DND-41 (cell line): ENCODE results near the gene TEC.

Experiments
- ATAC-seq: fragments of 200-7000 bp; cut with Tn5 transposase; 3 replicates; pipeline ENCODE4 v1.9.1; 2021; ENCODE audit warnings: low read depth; ENCODE audit not compliant: insufficient read depth
- DNase-seq: peaks from one replicate; pipeline ENCODE4 v3.0.0-alpha.2; 2020
- H2AFZ ChIP-seq: 2 replicates; pipeline ENCODE4 v1.6.0; 2012; ENCODE audit warnings: low read depth, low read length
- H3K27ac ChIP-seq: 2 replicates; pipeline ENCODE4 v1.5.1; 2012; ENCODE audit warnings: low read length, inconsistent platforms
- H3K27me3 ChIP-seq: fragments of 200-600 bp; sonication (generic); 2 replicates; pipeline ENCODE4 v1.6.0; 2012; ENCODE audit warnings: low read length, mild to moderate bottlenecking, inconsistent platforms; ENCODE audit not compliant: insufficient read depth, poor library complexity
- H3K36me3 ChIP-seq: 2 replicates; pipeline ENCODE4 v1.5.1; 2012; ENCODE audit warnings: low read length, inconsistent platforms; ENCODE audit not compliant: insufficient read depth
- H3K4me1 ChIP-seq: 2 replicates; pipeline ENCODE4 v1.5.1; 2012; ENCODE audit warnings: mild to moderate bottlenecking, low read length; ENCODE audit not compliant: insufficient read depth
- H3K4me2 ChIP-seq: 2 replicates; pipeline ENCODE4 v1.6.0; 2012; ENCODE audit warnings: mild to moderate bottlenecking, moderate library complexity, low read length, inconsistent platforms; ENCODE audit not compliant: insufficient read depth
- H3K4me3 ChIP-seq, 2 experiments: fragments of 200-600 bp in 1 of 2; shearing (Covaris generic) in 1 of 2; 2 replicates each; pipeline ENCODE4 v1.5.1; 2012 to 2016; ENCODE audit warnings: inconsistent platforms in 2 of 2, low read length in 2 of 2, mild to moderate bottlenecking in 2 of 2, low read depth in 1 of 2, moderate library complexity in 1 of 2
- H3K79me2 ChIP-seq: 2 replicates; pipeline ENCODE4 v1.6.0; 2012; ENCODE audit warnings: low read length, inconsistent platforms; ENCODE audit not compliant: insufficient read depth
- H3K9ac ChIP-seq: 2 replicates; pipeline ENCODE4 v1.6.0; 2012; ENCODE audit warnings: low read depth, mild to moderate bottlenecking, inconsistent platforms, low read length, moderate library complexity
- H3K9me3 ChIP-seq: 2 replicates; pipeline ENCODE4 v1.5.1; 2012; ENCODE audit warnings: low read length, moderate library complexity, mild to moderate bottlenecking, inconsistent platforms; ENCODE audit not compliant: insufficient read depth, severe bottlenecking
- H4K20me1 ChIP-seq: 2 replicates; pipeline ENCODE4 v1.6.0; 2012; ENCODE audit warnings: low read length; ENCODE audit not compliant: insufficient read depth
- EZH2 ChIP-seq: IDR thresholded peaks from 3 replicates; pipeline ENCODE4 v1.6.1; 2012; ENCODE audit warnings: borderline replicate concordance, low read depth, mild to moderate bottlenecking, moderate library complexity, low read length, inconsistent platforms; ENCODE audit not compliant: severe bottlenecking
- TF ChIP-seq, protein P1 (sequence below): IDR thresholded peaks from 2 replicates; pipeline ENCODE4 v1.5.1; 2012; ENCODE audit warnings: borderline replicate concordance, low read length, moderate library complexity, mild to moderate bottlenecking; ENCODE audit not compliant: poor library complexity, severe bottlenecking; ENCODE audit errors: extremely low read depth

The TEC gene

DNA sequence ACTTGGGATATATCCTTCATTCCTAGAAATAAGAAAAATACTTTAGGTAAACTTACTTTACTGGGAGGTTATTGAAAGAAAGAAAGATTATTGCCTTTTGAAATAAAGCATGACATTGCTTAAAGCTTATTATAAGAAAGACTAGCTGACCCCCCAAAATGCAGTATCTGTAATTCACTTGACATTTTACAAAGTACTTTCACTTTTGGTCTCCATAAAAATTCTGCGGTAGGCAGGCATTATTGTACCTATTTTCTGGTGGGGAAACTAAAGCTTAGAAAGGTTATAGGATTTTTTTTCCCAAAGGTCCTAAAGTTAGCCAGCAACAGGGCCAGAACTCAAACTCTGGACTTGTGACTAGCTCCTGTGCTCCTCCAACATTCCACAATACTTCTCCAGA, 105.9 kb downstream of the TEC start:
- no peak for DNase-seq
- Histone ChIP-seq H3K36me3 (no peaks in the 10 kb centered on the region), H3K9ac (no peak overlapping the region), H2AFZ (no peak overlapping the region), H3K4me3 (no peak overlapping the region), H3K79me2 (no peaks in the 10 kb centered on the region), H4K20me1 (no peaks in the 10 kb centered on the region), H3K9me3 (no peaks in the 10 kb centered on the region), H3K27me3 (peaks cover 2% of the 10 kb centered on the region), H3K27ac (no peak overlapping the region), H3K4me2 (no peak overlapping the region), H3K4me1 (no peaks in the 10 kb centered on the region)
- no peak for ATAC-seq
- TF ChIP-seq, protein P1, sequence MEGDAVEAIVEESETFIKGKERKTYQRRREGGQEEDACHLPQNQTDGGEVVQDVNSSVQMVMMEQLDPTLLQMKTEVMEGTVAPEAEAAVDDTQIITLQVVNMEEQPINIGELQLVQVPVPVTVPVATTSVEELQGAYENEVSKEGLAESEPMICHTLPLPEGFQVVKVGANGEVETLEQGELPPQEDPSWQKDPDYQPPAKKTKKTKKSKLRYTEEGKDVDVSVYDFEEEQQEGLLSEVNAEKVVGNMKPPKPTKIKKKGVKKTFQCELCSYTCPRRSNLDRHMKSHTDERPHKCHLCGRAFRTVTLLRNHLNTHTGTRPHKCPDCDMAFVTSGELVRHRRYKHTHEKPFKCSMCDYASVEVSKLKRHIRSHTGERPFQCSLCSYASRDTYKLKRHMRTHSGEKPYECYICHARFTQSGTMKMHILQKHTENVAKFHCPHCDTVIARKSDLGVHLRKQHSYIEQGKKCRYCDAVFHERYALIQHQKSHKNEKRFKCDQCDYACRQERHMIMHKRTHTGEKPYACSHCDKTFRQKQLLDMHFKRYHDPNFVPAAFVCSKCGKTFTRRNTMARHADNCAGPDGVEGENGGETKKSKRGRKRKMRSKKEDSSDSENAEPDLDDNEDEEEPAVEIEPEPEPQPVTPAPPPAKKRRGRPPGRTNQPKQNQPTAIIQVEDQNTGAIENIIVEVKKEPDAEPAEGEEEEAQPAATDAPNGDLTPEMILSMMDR = no peak
- TF ChIP-seq EZH2 = no peak

DNA sequence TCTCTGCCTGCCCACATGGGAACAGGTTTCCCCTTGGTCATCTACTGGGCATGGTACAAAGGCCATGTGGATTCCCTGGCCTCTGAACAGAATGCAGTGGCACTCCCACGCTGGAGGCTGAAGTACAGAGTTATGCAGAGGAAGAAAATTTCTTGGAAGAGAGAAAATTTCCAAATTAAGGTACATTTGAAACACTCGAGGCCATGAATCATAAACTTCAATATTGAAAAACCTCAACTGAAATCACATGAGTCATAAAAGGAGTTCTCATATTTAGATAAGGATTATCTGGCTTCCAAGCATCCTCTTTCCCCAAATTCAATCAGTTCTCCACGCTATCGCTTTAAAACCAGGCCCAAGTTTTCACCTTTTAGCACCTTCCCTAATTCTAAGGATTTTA, 107.5 kb downstream of the TEC start:
- no peak for DNase-seq
- Histone ChIP-seq H3K4me2 (no peak overlapping the region), H3K36me3 (no peaks in the 10 kb centered on the region), H3K27me3 (peaks cover 2% of the 10 kb centered on the region), H3K79me2 (no peaks in the 10 kb centered on the region), H3K4me1 (no peaks in the 10 kb centered on the region), H3K27ac (no peak overlapping the region), H2AFZ (no peak overlapping the region), H3K9ac (no peak overlapping the region), H3K4me3 (no peak overlapping the region), H3K9me3 (no peaks in the 10 kb centered on the region), H4K20me1 (no peaks in the 10 kb centered on the region)
- ATAC-seq = no peak
- TF ChIP-seq EZH2 = no peak
- TF ChIP-seq, protein P1 = no peak

DNA sequence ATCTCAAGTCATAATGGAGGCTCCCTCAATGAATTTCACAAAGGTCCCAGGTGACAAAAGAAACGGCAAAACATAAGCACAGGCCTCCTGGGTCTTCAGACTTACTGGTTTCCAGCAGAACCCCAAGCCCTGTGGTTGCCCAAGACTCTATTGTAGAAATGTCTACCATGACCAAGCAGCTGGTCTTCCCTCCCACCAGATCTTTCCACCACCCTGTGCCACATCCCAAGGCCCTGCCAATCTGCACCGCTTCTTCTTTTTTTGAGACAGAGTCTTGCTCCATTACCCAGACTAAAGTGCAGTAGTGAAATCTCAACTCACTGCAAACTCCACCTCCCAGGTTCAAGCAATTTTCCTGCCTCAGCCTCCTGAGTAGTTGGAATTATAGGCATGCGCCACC, 112.4 kb downstream of the TEC start:
- no peak for ATAC-seq
- Histone ChIP-seq H3K36me3 (no peaks in the 10 kb centered on the region), H3K4me2 (no peak overlapping the region), H3K4me1 (no peaks in the 10 kb centered on the region), H3K4me3 (no peak overlapping the region), H3K27me3 (no peaks in the 10 kb centered on the region), H3K27ac (no peak overlapping the region), H4K20me1 (no peaks in the 10 kb centered on the region), H3K79me2 (no peaks in the 10 kb centered on the region), H3K9ac (no peak overlapping the region), H2AFZ (no peak overlapping the region), H3K9me3 (peaks cover 9% of the 10 kb centered on the region)
- TF ChIP-seq, protein P1 = no peak
- TF ChIP-seq EZH2 = no peak
- DNase-seq = no peak

DNA sequence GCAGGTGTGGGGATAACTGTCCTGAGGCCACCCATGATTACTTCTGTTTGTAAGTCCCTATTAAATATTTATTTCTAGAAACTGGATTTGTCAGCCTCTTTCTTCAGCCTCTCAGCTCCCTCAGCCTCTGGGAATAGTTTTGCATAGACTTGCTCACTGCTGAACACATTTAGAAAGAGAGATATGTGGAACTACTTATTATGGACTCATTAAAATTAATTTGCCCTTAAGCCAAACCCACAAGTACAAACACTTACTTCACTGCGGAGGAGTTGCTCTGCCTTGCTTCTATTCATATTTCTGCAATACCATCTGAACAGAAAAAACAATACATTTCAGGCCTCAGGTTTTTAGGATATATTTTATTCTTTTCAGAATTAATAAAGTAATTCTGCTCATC, 113.2 kb downstream of the TEC start:
- H3K9ac ChIP-seq = no peak overlapping the region
- no peak overlapping the region for H3K27ac ChIP-seq
- H4K20me1 ChIP-seq = no peaks in the 10 kb centered on the region
- H3K27me3 ChIP-seq = no peaks in the 10 kb centered on the region
- ATAC-seq (no peak), DNase-seq (no peak)
- TF ChIP-seq EZH2 = no peak
- TF ChIP-seq, protein P1 = no peak
- no peaks in the 10 kb centered on the region for H3K79me2 ChIP-seq
- H3K36me3 ChIP-seq = no peaks in the 10 kb centered on the region
- H3K9me3 ChIP-seq = peaks cover 9% of the 10 kb centered on the region
- H3K4me3 ChIP-seq = no peak overlapping the region
- H2AFZ ChIP-seq = no peak overlapping the region
- H3K4me2 ChIP-seq = no peak overlapping the region
- no peaks in the 10 kb centered on the region for H3K4me1 ChIP-seq
